Measurements from ENCODE around the gene OR9A4. TPM values are rescaled to one million over a fixed set of nuclear protein-coding genes. Genes with fewer than 3 reads are reported as not detected.

Gene OR9A4
- total RNA-seq, 1 experiment from 2014 or later, result not detected

GRCh38 chr7:141946796-141947195 is 30.6 kb downstream of the OR9A4 start, which contains the start of gene CLEC5A:
Gene CLEC5A, minus strand, starts transcription at chr7:141946974. Its CDS starts 682 bp downstream, at chr7:141946292.
- no peak for DNase-seq (ENCODE audit: low read depth)

GRCh38 chr7:141949021-141949420 is 32.8 kb downstream of the OR9A4 start:
- DNase-seq (ENCODE audit: low read depth), result no peak

- no peak for DNase-seq (ENCODE audit: low read depth)
Observed at GRCh38 chr7:141949451-141949850, 33.3 kb downstream of the OR9A4 start.

GRCh38 chr7:141949911-141950310 is 33.7 kb downstream of the OR9A4 start:
- DNase-seq (ENCODE audit: low read depth), result no peak

GRCh38 chr7:141950806-141951205 is 34.6 kb downstream of the OR9A4 start:
- no peak for DNase-seq (ENCODE audit: low read depth)

GRCh38 chr7:141952461-141952860 is 36.3 kb downstream of the OR9A4 start:
- DNase-seq (ENCODE audit: low read depth), result no peak

GRCh38 chr7:141954334-141954733 is 38.1 kb downstream of the OR9A4 start:
- DNase-seq (ENCODE audit: low read depth), result no peak

- no peak for DNase-seq (ENCODE audit: low read depth)
Observed at GRCh38 chr7:141956084-141956483, 39.9 kb downstream of the OR9A4 start.

GRCh38 chr7:141960687-141961422 is 44.7 kb downstream of the OR9A4 start:
- DNase-seq (ENCODE audit: low read depth), result no peak

Other genes starting within 250 kb of the OR9A4 start
- 3.6 and 4.0 TPM in 2 replicates for gene DENND11, start 214.2 kb upstream of the OR9A4 start, total RNA-seq (2014; rRNA removed; shearing (Covaris generic))
- gene WEE2, start 208.0 kb upstream of the OR9A4 start, total RNA-seq (2014; rRNA removed; shearing (Covaris generic)), result not detected in 2 replicates
- gene SSBP1, start 178.0 kb upstream of the OR9A4 start, total RNA-seq (2014; rRNA removed; shearing (Covaris generic)), result 318 and 328 TPM in 2 replicates
- 0.12 TPM in 1 of 2 replicates, not detected in the other for gene TAS2R3, start 152.3 kb upstream of the OR9A4 start, total RNA-seq (2014; rRNA removed; shearing (Covaris generic))
- gene TAS2R4, start 139.7 kb upstream of the OR9A4 start, total RNA-seq (2014; rRNA removed; shearing (Covaris generic)), result 0.10 and 0.12 TPM in 2 replicates
- gene TAS2R5, start 126.2 kb upstream of the OR9A4 start, total RNA-seq (2014; rRNA removed; shearing (Covaris generic)), result not detected in 2 replicates
- gene PRSS37, start 74.9 kb upstream of the OR9A4 start, total RNA-seq (2014; rRNA removed; shearing (Covaris generic)), result not detected in 2 replicates
- gene CLEC5A, start 30.6 kb downstream of the OR9A4 start, total RNA-seq (2014; rRNA removed; shearing (Covaris generic)), result not detected in 2 replicates
- gene TAS2R38, start 57.4 kb downstream of the OR9A4 start, total RNA-seq (2014; rRNA removed; shearing (Covaris generic)), result not detected in 2 replicates
- gene MGAM, start 79.5 kb downstream of the OR9A4 start, total RNA-seq (2014; rRNA removed; shearing (Covaris generic)), result 0.68 and 0.72 TPM in 2 replicates
- gene MGAM2, start 195.3 kb downstream of the OR9A4 start, total RNA-seq (2014; rRNA removed; shearing (Covaris generic)), result not detected in 2 replicates

Measured in RPMI7951 (cell line).